GM12872 (cell line): Measurements from ENCODE around the gene DMD.

ENCODE experiments used
- CTCF ChIP-seq: IDR thresholded peaks from 3 replicates; pipeline ENCODE4 v1.5.1; 2011; ENCODE audit warnings: low read depth, mild to moderate bottlenecking, low read length, moderate library complexity; ENCODE audit not compliant: insufficient read depth

Gene DMD

GRCh38 chrX:31279359-31279758 lies 1932.0 kb downstream of the DMD start:
- peak; percentile 15; the same call in 1 of the 3 replicates for TF ChIP-seq CTCF

GRCh38 chrX:31272472-31272775 lies 1938.9 kb downstream of the DMD start:
- no peak for TF ChIP-seq CTCF

DNA sequence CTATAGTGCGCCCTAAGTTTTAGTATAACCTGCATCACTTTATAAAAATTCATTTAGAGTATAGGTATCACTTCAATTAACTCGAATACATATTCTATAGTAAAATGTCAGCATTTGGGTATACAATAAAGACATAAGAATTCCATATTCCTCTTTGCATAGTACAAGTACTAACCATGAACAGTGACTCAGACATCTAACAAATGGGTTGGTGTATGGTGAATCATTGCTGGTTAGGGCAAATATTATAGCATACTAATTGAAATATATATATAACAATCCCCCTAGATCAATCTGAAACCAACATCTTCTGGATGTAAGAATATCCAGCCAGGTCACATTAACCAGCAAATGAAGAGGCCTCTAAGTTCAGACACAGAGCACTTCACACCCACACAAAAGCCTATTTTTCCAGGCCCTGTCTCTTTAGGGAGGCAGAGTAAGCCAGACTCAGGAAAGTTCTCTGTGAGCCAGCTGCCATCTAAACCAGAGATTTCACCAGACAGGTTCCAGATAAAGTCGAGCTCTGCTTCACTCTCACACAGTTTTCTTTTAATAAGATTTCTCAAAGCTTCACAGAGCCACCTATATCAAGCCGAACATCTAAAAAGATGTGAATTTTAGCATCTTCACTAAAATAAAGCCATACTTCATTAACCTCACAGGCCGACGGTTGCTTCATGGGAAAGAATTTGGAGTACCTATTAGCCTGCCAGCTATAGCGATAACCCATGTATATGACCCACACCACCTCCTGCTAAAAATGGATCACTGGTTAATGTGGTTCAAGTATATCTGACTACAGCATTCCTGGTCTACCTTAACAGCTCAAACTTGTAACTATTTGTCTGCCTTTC lies 1939.5 kb downstream of the DMD start:
- no peak for TF ChIP-seq CTCF

- no peak for TF ChIP-seq CTCF
Observed at GRCh38 chrX:31269914-31270313, 1941.4 kb downstream of the DMD start.

DNA sequence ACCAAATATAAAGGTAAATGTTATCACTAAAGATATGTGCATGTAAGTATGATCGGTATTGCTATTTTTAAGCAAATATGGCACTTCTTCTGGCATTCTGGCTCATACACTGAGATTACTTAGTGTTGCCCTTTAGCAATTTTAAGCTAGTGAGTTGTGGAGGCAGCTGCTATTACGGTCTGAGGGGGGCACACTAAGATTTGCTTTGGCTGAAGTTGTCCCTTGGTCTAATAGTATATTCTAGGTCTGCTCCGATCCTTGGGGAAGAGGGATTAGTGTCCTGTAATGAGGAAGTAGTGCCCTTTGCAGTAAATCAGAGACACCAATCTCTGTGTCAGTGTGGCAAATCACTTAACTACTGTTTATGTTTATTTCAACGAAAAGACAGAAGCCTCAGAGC lies 1943.0 kb downstream of the DMD start:
- no peak for TF ChIP-seq CTCF

DNA sequence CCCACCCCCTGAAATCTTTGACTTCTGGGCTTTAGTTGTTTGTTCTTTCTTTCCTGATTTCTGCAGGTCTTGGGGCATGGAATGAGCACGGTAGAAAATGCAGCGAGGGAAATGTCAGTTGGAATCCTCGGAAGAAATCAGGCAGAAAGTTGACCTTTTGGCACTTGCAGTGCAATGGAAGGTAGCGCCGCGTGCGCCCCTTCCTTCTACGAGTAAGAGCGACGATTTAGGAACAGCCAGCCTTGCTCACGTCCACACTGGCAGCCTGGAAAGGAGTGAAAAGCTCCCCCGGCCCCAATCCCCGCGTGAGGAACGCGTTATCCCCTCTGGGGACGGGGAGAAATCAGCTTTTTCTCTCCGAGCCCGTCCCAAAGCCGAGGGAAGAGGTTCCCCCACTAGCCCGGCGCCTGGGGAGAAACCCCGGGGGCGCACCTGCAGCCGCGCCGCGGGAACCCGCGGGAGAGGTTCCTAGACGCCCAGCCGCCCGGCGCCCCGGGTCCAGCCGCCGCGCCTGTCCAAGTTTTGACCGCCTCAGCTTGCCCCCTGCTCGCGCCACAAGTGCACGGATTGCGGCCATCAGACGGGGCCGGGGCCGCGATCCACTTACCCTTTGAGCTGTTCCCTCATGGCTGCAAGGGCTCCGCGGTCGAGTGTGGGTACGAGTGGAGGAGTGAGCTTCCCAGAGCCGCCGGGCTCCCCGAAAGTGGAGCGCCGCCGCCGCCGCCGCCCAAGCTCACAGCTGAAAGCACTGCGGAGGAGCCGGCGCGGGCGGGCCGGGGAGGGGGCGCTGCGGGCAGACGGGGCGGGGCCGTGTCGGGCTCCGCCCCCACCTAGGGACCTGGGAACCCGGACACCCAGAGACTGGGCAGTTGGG lies 1944.9 kb downstream of the DMD start:
- TF ChIP-seq CTCF, result no peak

GRCh38 chrX:31265383-31265782 lies 1946.0 kb downstream of the DMD start:
- TF ChIP-seq CTCF, result no peak
